NCI-H524 (cell line): ENCODE data around the gene OPTN.
A peak's percentile ranks its signal among the peaks of the same experiment; 100 is the strongest.
"Not testable (repeated sequence)": the region's sequence is repeated elsewhere in the genome, so short reads cannot be mapped to it uniquely, and the experiment has no call there.

ENCODE experiments used
- DNase-seq, 2 experiments: peaks; one replicate each; lab custom pipeline; 2025; lab: John Stamatoyannopoulos, UW

Gene OPTN

GRCh38 chr10:13090289-13090688 is 9.7 kb upstream of the OPTN start:
- DNase-seq = no peak

GRCh38 chr10:13091801-13092200 is 8.2 kb upstream of the OPTN start:
- no peak for DNase-seq

GRCh38 chr10:13092291-13093102 is 7.5 kb upstream of the OPTN start:
- no peak for DNase-seq

- DNase-seq = not testable (repeated sequence)
Measured at GRCh38 chr10:13094082-13094481, 5.9 kb upstream of the OPTN start.

- no peak for DNase-seq
Measured at GRCh38 chr10:13095094-13095493, 4.9 kb upstream of the OPTN start.

GRCh38 chr10:13095929-13096328 is 4.0 kb upstream of the OPTN start:
- no peak for DNase-seq

GRCh38 chr10:13099144-13099665 is 758 bp upstream of the OPTN start:
- peak; percentile 26 to 52 for DNase-seq

- DNase-seq = no peak
Measured at GRCh38 chr10:13100349-13101294, 659 bp downstream of the OPTN start.

- no peak for DNase-seq
Measured at GRCh38 chr10:13102002-13102794, 2.2 kb downstream of the OPTN start.

- DNase-seq = no peak
Measured at GRCh38 chr10:13103554-13103953, 3.6 kb downstream of the OPTN start.

- DNase-seq = no peak
Measured at GRCh38 chr10:13104697-13105096, 4.7 kb downstream of the OPTN start.

- DNase-seq = no peak
Measured at GRCh38 chr10:13105184-13105583, 5.2 kb downstream of the OPTN start.

GRCh38 chr10:13106387-13107045 is 6.6 kb downstream of the OPTN start:
- no peak for DNase-seq

GRCh38 chr10:13110908-13111307 is 10.9 kb downstream of the OPTN start:
- no peak for DNase-seq

GRCh38 chr10:13113544-13113943 is 13.6 kb downstream of the OPTN start:
- peak; percentile 2 to 63 for DNase-seq

- DNase-seq = no peak
Measured at GRCh38 chr10:13115832-13116803, 16.2 kb downstream of the OPTN start.

GRCh38 chr10:13117841-13118783 is 18.1 kb downstream of the OPTN start:
- DNase-seq = no peak

GRCh38 chr10:13118784-13119410 is 18.9 kb downstream of the OPTN start:
- DNase-seq = no peak
